Stimulated activated CD4-positive, alpha-beta T cell treated with anti-CD3 and anti-CD28 coated beads, Interleukin-12 subunit alpha, Interleukin-12 subunit beta, amount 100 ng/mL, for 4 hours (primary cell): Measurements from ENCODE around the gene BLTP2.

Source experiments
- DNase-seq: peaks from one replicate; pipeline ENCODE4 v3.0.0-alpha.2; 2020

The BLTP2 gene

GRCh38 chr17:28597606-28598383 is 47.2 kb downstream of the BLTP2 start:
- DNase-seq: no peak
